Activated effector memory CD4-positive, alpha-beta T cell treated with Interleukin-2 at 50 U/mL for 16 hours (primary cell): Measurements from ENCODE around the gene PRSS50.

Experiments used
- DNase-seq: peaks from one replicate; pipeline ENCODE4 v3.0.0-alpha.2; 2020

PRSS50 gene

DNA sequence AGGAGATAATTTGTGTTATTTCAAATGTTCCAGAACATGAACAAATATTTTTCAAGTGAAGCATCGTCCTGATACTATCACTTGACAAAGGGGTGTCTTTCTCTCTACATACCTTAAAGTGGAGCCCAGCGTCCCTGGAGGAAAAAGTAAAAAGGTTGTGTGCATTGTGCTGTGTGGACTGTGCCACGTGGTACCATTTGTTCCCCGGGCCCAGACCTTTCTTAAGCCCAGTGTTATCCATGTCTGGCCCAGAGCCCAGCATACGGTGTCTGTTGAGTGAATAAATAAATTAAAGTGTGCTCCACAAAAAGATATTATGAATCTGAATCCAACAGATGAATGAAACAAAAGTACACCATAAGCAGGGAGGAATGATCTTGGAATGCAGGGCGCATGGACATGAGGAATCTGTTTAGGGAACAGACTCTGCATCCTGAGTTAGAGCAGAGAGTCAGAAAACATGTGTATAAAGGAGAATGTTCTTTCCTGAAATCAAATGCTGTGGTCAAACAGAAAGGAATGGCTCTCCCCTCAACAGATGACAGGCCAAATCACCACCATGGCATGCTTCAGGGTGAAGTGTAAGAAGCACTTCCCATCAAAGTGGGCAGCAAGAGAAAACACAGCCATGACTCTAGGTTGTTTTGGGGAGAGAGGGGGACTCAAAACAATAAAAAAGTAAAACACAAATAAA, 8.1 kb upstream of the PRSS50 start:
- DNase-seq, result no peak

DNA sequence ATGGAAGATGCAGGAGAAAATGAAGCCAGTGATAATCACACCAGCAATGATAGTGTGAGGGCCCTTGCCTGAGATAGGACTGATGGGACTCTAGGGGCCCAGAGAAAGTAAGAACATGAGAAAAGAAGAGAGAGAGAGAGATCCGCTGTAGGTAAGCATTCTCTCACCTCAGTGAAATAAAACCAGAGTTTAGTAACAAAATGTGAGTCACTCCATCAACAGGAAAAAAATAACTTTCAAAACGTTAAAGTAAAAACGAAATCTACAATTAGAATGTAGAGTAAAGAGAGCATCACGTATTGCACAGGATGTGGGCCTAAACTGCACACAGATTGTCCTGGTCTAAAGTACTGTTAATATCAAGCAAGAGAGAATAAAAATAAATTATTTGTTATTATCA, 6.8 kb upstream of the PRSS50 start:
- DNase-seq, result no peak

DNA sequence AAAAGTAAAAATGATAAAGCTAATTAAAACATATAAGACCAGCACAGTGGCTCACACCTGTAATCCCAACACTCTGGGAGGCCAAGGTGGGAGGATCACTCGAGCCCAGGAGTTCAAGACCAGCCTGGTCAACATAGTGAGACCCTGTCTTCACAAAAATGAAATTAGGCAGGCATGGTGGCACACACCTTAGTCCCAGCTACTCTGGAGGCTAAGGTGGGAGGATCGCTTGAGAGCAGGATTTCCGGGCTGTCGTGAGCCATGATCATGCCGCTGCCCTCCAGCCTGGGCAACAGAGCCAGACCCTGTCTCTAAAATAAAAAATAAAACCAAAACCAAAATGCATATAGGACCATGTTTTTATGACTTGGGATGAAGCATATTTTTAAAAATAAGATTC, 4.8 kb upstream of the PRSS50 start:
- DNase-seq, result no peak

DNA sequence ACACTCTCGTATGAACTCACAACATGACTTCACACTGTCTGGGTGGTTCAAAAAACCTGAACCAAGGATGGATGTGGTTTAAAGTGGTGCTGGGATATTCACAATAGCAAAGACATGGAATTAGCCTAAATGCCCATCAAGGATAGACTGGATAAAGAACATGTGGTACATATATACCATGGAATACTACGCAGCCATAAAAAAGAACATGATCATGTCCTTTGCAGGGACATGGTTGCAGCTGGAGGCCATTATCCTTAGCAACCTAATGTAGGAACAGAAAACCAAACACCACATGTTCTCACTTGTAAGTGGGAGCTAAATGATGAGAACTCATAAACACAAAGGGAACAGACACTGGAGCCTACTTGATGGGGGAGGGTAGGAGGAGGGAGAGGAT, 3.3 kb upstream of the PRSS50 start:
- no peak for DNase-seq

DNA sequence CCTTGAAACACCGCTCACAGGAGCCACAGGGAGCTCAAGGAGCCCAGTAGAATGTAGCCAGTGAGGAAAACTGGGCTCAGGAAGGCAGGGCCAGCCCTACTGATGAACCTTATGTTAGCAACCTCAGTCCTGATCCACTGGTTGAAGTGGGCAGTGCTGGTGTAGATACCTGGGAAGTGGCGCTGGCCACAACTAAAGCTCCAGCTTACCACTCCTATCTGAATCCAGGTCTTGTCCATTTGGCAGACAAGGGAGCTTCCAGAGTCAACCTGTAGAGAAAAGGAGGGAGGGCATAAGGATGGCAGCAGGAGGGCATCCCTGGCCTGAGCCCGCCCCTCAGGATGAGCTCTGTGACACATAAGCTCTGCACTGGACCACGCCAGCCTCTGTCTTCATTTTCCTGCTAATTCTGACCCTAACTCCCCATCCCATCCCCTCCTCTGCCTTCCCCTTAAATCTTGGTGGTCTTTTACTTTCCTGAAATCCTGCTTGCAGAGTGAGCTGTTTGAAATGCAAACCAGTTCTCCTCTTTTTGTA, 2.1 kb upstream of the PRSS50 start:
- DNase-seq, result no peak

DNA sequence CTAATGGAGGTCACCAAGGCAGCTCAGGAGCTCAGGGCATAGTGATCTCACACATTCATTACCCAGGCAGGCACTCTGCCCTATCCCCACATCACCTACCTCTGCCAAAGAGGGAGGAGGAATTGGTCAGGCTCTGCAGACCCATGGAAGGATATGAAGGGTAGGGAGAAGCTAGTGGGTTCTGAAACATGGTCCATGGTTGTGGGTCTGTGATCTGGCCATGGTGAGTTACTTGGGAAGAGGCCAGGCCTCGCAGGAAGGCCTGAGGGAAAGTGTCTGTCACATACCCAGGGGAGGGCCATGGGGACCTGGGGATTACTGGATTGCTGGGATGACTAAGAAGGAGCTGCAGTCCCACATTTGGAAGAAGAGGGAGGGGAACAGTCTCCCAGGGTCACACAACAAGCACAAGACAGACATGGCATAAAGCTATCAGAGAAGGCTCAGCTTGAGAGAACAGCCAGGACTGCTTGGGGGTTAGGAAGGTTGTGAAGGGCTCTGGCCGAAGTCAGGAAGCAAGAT, 1.4 kb upstream of the PRSS50 start:
- DNase-seq, result no peak

DNA sequence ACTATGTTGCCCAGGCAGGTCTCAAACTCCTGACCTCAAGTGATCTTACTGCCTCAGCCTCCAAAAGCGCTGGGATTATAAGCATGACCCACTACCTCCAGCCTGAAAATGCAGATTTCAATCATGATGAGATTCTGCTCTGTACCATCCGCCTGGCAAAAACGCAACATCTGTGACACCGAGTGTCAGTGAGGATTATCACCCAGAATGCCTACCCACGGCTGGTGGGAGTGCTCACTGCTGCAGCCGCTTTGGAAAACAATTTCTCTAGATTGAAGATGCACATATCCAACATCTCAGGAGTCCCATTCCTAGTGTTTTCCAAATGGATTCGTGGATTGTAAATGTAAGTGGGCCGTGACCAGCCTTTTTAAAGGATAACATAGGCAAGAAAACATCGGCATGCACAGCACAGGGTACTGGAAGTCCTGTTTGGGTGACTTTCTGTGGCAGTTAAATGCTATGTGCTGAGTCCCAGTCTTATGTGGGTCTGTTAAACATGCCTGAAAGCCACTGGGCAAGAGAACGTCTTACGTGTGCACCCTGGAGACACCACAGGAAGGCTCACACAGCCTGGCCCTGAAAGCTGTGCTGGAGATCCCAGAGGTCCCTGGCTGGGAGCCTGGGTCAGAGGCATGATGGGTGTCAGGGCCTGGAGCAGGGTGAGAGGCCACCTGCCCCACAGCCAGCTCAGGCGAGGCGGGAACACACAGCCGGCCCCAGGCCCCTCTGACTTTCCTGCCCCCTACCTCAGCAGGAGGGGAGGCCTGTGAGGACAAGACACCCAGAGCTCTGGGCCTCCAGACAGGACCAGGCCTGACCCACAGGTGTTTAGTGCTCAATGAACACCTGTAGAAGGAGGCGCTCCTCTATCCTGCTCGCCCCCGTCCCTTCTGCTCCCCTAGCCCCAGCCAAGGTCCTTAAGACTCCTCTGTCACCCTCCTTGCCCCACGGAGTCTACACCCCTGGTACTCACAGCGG, 918 bp downstream of the PRSS50 start:
- DNase-seq, result no peak

DNA sequence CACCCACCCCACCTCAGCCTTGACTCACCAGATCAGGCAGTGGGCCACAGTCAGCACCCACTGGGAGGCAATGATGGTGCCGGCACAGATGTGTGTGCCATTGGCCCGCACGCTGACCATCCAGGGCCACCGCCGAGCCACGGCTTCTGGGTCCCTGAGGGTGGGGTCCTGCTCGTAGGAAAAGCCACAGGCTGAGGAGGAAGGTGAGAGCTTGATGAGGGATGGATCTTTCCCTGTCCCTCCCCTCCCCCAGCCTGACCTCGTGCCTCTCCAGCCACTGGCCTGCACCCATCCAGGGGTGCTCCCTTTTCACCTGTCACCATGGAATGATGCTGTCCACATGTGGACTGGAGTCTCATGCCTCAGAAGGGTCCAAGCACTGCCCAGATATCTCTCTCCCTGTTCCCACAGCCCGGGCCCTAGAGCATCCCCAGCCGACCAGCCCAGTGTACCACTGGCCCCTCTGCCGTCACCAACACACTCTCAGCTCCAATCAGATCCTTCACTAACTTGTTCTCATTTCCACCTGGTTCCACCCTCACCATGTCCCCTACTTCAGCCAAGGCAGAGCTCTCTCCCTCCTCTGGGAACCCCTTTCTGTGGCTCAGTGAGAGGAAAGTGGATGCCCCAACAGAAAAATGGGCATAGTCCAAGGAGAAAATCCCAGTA, 2.0 kb downstream of the PRSS50 start:
- DNase-seq, result no peak

DNA sequence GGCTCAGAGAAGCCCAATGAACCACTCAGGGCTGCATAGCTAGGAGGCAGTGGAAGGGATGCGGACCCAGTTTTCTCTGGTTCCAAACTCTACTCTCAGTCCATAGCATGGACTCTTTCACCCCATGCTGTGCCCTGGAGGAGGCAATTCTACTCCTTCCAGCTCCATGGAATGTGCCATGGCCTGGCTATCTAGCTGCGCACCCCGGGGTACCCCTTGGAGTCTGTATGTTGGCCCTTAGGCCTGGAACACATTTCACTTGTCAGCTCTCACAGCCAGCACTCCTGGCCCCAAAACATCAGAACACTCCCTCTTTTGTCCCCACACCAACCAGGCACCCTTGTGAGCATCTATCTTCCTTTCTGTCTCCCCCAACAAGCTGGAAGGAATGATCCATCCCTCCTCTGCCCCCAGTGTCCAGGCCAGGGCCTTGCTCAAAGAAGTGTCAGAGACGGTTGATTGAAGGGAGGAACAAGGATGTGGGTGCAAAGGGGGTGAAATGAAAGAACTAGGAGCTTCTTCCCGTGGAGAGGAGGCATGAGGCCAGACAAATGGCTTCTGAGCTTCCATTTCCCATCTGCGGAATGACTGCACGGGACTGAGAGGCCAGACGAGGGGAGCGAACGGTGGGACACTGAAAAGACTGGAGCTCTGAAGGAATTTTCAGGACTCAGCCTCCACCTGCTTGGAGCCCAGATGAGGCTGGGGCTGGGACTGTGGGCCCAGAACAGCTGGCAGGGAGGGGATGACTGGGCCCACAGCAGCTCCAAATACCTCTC, 2.8 kb downstream of the PRSS50 start:
- DNase-seq, result no peak

DNA sequence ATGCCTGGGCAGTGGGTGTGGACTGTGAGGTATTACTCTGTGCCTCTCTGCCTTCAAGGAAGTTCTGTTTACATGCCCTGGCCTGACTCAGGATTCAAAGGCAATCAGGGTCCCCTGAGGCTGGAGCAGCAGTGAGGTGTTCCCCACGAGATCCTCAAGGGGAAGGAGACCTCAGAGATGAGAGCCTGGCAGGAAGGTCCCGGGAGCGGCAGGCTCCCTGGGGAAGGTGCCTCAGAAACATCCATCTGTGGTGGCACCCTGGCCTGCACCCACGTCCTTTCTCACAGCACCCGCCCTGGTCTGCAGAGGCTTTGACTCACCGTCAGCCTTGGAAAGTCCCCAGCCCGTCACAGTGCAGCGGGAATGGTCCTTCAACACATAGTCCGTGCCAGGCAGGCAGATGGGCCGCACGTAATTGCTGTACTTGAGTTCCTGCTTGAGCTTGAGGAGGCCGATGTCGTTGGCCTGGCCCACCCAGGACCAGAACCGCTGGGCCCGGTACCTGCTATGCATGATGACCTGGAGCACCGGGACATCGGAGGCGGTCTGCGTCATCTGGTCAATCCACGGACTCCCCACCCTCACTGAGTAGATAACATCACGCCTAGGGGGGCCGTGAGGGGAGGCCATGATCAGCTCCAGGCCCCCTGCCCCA, 3.6 kb downstream of the PRSS50 start:
- no peak for DNase-seq

DNA sequence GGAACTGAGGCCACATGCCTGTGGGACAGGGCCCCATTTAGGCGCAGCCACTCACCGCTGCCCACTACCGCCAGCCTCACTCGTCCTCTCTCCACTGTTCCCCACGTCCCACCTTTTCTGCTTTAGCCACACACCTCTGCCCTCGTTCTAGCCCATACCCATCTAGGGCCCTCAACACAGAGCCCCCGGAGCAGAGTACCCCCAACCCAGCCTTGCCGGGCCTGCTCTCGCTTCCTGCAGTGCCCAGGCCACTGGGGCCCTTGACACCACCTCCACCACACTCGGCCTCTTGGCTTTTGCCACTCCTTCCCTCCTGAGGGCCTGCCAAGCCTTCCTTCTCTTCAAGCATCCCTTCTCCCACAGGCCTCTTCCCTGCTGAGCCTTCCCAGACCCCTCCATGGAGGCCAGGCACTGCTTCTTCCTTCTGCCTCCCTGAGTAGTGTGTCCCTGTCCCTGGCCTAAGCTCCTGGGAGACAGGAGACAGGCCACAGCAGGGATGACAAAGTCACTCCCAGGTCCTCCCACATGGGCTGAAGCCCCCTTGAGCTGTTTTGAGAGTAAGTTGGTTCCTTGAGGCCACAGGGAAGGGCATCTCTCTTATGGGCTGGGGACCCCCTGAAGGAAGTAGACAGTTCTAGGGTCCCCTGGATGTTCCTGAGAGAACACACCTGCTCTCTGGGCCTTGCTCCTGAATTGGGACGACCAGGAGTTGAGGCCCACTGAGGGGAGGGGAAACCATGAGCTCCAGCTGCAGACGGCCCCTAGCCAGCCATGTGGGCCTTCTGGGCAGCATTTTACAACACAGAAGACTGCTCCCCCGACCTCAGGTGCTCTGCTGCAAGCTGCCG, 4.4 kb downstream of the PRSS50 start:
- DNase-seq, result no peak

DNA sequence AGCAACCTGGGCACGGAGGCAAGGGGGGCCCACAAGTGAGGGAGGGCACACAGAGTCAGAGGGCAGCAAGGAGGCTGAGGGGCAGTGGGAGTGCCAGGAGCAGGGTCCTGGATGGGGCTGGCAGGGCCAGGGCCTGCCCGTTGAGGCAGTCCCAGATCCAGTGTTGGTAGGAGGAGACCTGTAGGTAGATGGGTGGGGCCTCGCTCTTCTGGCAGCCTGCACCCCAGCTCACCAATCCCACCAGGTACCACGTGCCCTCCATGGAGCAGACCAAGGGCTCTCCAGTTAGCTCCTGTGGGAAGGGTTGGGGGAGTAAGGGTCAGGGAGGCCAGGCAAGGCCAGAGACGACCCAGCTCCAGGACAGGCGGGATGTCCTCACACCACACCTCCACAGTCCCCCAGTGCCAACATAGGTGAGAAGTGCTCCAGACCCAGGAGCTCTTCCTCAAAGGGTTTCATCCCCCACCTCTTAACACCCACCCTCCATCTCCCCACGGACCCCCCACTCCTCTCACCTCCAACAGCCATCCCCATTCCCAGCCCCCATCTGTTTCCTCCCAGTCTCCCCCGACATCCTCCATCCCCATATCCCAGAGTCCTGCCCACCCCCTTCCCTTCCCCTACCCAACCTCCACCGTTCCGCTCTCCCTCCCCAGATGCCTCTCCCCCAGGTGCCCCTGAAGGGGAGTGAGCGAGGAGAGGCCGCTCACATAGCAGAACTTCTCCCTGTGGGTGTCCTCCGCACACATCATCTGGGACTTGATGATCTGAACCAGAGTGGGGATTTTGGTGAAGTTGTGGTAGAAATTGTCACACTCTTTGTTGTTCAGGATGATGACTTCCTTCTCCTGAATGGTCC, 5.2 kb downstream of the PRSS50 start:
- DNase-seq, result no peak

DNA sequence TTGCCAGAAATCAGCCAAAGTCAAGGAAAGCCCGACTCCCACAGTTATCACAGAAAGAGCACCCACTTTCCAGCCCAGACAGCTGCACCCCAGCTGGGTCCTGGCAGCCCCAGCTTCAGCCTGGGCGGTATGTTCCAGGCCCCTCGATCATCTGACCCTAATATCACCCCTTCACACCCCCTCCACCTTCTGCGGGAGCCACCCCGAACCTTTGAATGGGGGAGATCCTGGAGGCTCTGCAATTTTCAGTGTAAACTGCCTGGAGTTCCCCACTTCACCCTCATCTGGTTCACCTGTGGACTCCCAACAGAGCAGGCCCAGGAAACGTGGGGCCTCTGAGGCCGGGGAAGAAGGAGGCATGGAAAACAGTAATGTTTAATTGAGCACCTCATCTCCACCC, 5.9 kb downstream of the PRSS50 start:
- DNase-seq, result no peak

DNA sequence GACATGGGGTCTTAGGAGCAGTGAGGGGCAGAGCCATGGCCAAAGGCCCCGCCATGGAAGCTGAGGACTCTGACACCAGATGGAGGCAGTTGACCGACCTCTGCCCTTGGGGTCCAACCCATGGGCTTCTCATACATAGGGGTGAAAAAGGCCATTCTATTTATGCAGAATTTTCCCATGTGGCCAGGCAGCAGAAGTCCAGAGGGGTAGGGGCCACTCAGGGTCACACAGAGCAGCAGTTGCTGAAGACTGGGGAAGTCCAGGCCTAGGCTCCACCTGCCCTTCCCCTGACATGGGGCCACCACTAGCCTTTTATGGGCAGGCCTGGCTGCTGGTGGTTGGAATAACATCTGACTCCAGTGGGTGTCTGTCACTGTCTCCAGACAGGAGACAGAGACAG, 6.4 kb downstream of the PRSS50 start:
- DNase-seq, result no peak

DNA sequence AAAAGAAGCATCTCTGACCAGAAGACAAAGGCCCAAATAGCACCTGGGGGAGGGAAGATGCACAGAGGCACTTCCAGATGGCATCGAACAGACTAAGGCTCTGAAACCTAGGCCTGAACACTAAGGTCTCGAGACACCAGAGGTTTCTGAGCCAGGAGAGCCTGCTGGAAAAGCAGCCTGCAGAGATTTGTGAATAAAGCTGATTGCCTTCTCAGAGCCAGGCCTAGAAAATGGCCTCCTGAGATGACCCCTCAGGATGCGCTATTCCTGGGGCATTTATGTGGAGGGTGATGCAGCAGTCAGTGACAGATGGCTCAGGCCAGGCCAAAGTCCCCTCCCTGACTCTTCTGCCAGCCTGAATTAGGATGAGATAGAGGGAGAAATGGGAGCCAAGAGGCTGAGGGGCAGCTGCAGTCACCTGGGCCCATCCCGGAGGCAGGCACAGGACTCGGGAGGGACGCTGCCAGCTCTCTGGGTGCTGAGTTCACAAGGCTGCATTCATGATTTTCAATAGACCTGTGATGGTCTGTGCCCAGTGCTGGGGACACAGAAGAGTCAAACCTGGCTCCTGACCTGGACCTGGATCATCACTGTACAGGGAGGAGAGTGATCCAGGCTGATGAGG, 6.9 kb downstream of the PRSS50 start:
- DNase-seq, result no peak

DNA sequence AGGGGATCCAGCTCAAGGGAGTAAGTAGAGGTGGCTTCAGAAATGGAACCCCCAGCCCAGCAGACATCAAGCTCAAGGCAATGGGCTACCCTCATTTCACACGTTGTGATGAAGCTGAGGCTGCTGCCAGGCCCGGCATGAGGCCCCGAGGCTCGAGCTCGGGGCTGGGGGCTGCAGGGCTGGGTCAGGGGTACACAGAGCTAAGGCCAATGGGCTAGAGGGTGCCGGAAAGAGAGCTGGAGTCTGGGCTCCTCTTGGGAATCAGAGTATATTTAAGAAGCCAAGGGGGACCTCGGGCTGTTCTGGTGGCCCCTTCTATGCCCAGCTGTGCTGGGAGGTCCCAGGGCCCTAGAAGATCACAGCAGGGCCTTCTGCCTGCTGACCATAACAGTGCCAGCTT, 7.4 kb downstream of the PRSS50 start:
- DNase-seq, result no peak

DNA sequence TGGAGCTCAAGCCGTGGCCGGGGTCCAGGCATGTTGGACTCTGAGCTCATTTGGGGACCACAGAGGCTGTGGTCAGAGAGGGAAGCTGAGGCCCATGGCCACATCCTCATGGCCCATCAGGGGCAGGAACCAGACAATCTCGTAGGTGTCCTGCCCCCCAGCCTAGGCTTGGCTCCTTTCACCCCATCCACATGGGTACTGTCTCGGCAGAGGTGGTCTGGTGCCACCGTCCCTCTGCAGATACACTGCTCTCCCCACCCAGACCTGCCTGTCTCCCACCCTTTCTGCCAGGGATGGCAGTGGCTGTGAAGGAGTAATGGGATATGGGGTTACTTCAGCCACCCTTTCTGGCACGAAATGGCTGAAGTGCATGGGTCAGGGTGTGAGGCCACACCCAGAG, 7.9 kb downstream of the PRSS50 start:
- no peak for DNase-seq

DNA sequence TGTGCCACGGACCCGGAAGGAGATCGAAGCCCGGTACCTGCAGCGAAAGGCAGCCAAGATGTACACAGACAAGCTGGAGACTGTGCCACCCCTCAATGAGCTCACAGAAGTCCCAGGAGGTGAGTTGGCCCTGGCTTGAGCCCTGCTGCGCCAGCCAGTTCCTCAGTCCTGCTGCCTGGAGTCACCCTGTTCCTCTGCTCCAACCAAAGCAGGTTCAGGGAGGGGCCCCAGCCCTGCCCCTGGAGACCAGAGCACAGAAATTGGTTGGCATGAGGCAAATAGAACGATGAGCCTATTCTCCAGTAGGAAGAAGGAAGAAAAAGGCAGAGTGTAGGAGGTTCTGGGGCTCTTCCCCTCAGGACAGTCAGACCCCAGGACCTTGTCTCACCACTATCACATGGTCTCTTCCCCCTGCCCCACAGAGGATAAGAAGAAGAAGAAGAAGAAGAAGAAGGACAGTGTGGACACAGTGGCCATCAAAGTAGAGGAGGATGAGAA, 8.5 kb downstream of the PRSS50 start:
- DNase-seq, result no peak
